Activated naive CD4-positive, alpha-beta T cell treated with anti-CD3 and anti-CD28 coated beads for 36 hours (primary cell): ENCODE data around the gene KDF1. TPM values are rescaled to one million over a fixed set of nuclear protein-coding genes. Genes with fewer than 3 reads are reported as not detected.
A peak's percentile ranks its signal among the peaks of the same experiment; 100 is the strongest.

ENCODE experiments used
- CTCF ChIA-PET: fragments of 350-600 bp; sonication (Branson Sonifier 250); formaldehyde crosslinking; loops from one replicate; lab custom pipeline; 2021; ENCODE audit warnings: antibody characterized with exemption; lab: Charles Lee
- DNase-seq: peaks from one replicate; pipeline ENCODE4 v3.0.0-alpha.2; 2020
- H3K27ac Mint-ChIP-seq: one replicate; pipeline ENCODE4 v1.8.0; 2021; ENCODE audit warnings: mild to moderate bottlenecking, mixed read lengths
- H3K27me3 Mint-ChIP-seq: one replicate; pipeline ENCODE4 v1.8.0; 2021; ENCODE audit warnings: low read depth, mixed read lengths
- H3K36me3 Mint-ChIP-seq: one replicate; pipeline ENCODE4 v1.8.0; 2021; ENCODE audit warnings: low read depth, mixed read lengths
- H3K4me1 Mint-ChIP-seq: one replicate; pipeline ENCODE4 v1.8.0; 2021; ENCODE audit warnings: low read depth, mixed read lengths
- H3K4me3 Mint-ChIP-seq: one replicate; pipeline ENCODE4 v1.8.0; 2021; ENCODE audit warnings: mild to moderate bottlenecking, moderate library complexity, mixed read lengths
- H3K9me3 Mint-ChIP-seq: one replicate; pipeline ENCODE4 v1.8.0; 2021; ENCODE audit warnings: mixed read lengths
- intact Hi-C: fragments of 100-400 bp; cut with micrococcal nuclease; formaldehyde crosslinking; loops from one replicate; pipeline ENCODE4 v1.15.1; 2023
- total RNA-seq, 2 experiments: library from RNA; stranded (reverse); gene quantifications; one replicate each; pipeline ENCODE4 v1.2.3, GENCODE V29; 2021

The KDF1 gene, protein sequence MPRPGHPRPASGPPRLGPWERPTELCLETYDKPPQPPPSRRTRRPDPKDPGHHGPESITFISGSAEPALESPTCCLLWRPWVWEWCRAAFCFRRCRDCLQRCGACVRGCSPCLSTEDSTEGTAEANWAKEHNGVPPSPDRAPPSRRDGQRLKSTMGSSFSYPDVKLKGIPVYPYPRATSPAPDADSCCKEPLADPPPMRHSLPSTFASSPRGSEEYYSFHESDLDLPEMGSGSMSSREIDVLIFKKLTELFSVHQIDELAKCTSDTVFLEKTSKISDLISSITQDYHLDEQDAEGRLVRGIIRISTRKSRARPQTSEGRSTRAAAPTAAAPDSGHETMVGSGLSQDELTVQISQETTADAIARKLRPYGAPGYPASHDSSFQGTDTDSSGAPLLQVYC
- under 1 TPM; 0.24 to 0.25 TPM for total RNA-seq

DNA sequence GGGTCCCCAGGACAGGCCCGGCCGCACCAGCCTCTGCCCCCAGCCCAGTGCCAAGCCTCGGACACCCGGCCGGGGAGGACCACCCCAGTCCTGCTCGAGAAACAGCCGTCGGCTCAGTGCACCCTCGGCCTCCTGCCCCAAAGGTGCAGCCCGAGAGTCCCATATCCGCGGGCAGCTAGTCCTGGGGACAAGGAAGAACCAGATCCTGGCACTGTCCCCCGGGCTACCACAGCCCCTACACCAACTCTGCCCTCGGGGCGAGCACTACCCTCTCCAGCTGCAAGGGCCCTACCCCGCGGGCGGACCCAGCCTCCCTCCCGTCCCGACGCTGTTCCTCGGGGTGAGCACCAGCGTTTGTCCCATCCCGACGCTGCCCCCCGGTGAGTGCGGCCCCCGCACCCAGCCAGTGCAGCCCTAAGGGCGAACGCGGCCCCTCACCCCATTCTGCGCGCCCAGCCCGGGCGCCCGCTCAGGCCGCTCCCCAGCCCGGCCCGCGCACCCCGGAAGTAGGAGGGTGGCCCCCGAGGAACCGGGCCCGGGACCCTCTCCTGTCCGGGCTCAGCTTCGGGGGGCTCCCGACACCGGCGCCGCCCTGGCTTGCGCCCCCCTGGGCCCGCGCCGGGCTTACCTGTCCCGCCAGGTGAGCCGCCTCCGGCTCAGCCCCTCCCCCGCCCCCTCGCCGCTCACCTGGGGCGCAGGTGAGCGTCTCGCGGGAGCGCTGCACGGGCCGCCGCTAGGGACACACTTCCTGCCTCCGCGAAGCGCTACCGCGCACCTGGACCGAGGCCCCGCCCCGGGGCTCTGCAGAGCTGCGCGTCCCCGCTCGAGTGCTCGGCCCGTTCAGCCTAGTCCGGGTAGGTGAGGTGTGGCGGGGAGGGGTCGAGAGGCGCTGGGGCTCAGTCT, at the start of gene KDF1:
Gene KDF1 (minus strand): TSS at position 747 of the 903 bp plus-strand sequence. CDS start 8,088 bp downstream, outside the sequence.
- Mint-ChIP-seq H3K36me3 (peaks cover 3% of the 10 kb centered on the region), H3K27ac (no peak within 1 kb of the TSS), H3K4me1 (peaks cover 8% of the 10 kb centered on the region), H3K27me3 (peaks cover 17% of the 10 kb centered on the region), H3K4me3 (peak within 1 kb of the TSS; percentile 64), H3K9me3 (peaks cover 3% of the 10 kb centered on the region)
- DNase-seq: peak; percentile 39
- intact Hi-C loops: no loop called here
- CTCF ChIA-PET: interaction anchor here (1.0 to 1.8 kb wide), 2 partner anchors 38 to 150 kb away, joined by 3 to 4 read pairs; no protein-coding TSS in a partner anchor

DNA sequence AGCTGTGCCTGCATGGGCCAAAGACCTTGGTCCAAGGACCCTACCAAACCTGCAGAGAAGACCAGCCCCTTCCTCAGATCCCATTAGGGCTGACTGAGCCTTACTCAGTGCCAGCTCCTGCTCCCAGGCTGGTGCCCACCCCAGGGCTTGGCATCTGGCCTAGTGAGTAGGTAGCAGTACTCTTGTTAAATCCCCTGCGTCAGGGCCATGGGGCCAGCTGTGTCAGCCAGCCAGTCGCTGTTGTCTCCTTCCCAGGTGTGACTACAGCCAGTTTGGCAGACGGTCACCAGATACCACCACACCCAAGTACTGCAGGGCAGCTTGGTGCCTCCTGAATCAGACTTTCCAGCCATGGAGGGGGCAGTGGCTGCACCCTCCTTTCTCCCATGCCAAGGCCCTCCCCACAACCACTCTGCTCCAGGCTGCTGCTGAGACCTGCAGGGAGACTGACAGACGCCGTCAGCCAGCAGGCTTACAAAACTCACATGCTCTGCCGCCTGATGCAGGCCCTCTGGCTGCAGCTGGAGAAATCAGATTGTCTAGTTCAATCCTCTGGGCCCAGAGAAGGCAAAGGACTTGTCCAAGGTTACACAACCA, 49.4 kb upstream of the KDF1 start:
- CTCF ChIA-PET: interaction anchor here (1.6 kb wide), 1 partner anchor 12 kb away, joined by 4 read pairs; no protein-coding TSS in a partner anchor
- Mint-ChIP-seq H3K36me3 (no peaks in the 10 kb centered on the region), H3K9me3 (no peaks in the 10 kb centered on the region), H3K4me1 (peaks cover 5% of the 10 kb centered on the region), H3K27me3 (peaks cover 20% of the 10 kb centered on the region), H3K4me3 (no peak overlapping the region), H3K27ac (no peak overlapping the region)
- no peak for DNase-seq
- intact Hi-C loops: no loop called here

DNA sequence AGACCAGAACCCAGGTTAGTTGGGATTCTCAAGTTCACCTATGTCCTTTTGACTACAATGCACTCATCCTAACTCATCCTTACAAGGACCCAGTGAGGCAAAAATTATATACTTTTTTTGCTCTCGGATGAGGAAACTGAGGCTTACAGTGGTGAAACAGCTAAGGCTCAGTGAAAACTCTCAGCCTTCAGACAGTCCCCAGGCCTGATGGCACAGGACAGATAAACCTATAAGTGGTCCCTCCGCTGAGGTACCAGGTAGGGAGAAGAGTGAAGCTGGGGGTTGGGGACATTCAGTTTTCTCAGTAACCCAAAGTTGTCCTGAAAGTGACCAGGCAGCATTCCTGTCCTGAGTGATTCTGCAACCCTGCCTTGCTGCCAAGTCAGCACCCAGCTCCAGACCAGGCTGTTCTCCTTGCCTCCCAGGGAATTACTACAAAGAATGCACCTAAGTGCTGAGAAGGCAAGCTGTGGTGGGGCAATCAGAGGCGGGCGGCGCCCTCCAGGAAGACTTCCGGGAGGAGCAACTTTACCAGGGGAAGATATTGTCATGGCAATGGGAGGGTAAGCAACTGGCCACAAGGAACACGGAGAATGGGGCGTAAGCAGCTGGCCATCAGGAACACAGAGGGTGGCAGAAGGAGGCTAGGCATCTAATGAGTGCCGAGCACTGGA, 47.8 kb upstream of the KDF1 start:
- peaks cover 18% of the 10 kb centered on the region for H3K27me3 Mint-ChIP-seq

DNA sequence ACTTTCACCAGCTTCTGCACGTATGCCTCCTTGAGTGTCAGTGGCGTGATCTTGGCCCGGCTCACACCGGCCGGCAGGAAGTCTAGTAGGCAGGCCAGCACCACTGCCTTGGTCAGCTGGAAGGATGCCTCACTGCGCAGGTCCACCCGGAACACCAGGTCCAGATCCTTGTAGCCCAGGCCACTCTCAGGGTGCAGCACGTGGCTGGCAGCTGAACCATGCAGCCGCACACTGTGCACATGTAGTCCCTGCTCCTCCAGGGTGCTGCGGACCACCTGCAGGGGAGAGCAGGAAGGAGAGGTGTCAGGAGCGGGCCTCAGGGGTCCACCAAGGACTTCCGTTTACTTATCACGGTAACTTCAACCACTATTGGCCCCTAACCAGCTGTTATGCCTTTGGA, 46.4 kb upstream of the KDF1 start:
- H3K27me3 Mint-ChIP-seq: peaks cover 10% of the 10 kb centered on the region
- no peak for DNase-seq
- H3K4me3 Mint-ChIP-seq: no peak overlapping the region
- H3K9me3 Mint-ChIP-seq: no peaks in the 10 kb centered on the region
- intact Hi-C loops: no loop called here
- no peak overlapping the region for H3K27ac Mint-ChIP-seq
- no peaks in the 10 kb centered on the region for H3K36me3 Mint-ChIP-seq
- CTCF ChIA-PET: interaction anchor here (1.2 kb wide), 1 partner anchor 9 kb away, joined by 3 read pairs; no protein-coding TSS in a partner anchor
- H3K4me1 Mint-ChIP-seq: no peaks in the 10 kb centered on the region

More for the DNA sequence above, 47.8 kb upstream of the KDF1 start:
- H3K27ac Mint-ChIP-seq: no peak overlapping the region
- intact Hi-C loops: no loop called here
- no peaks in the 10 kb centered on the region for H3K9me3 Mint-ChIP-seq
- CTCF ChIA-PET: interaction anchor here (0.6 to 1.2 kb wide), 5 partner anchors 10 to 620 kb away, joined by 3 to 4 read pairs (median 3); no protein-coding TSS in a partner anchor
- no peaks in the 10 kb centered on the region for H3K36me3 Mint-ChIP-seq
- peaks cover 5% of the 10 kb centered on the region for H3K4me1 Mint-ChIP-seq
- no peak overlapping the region for H3K4me3 Mint-ChIP-seq
- DNase-seq: no peak

DNA sequence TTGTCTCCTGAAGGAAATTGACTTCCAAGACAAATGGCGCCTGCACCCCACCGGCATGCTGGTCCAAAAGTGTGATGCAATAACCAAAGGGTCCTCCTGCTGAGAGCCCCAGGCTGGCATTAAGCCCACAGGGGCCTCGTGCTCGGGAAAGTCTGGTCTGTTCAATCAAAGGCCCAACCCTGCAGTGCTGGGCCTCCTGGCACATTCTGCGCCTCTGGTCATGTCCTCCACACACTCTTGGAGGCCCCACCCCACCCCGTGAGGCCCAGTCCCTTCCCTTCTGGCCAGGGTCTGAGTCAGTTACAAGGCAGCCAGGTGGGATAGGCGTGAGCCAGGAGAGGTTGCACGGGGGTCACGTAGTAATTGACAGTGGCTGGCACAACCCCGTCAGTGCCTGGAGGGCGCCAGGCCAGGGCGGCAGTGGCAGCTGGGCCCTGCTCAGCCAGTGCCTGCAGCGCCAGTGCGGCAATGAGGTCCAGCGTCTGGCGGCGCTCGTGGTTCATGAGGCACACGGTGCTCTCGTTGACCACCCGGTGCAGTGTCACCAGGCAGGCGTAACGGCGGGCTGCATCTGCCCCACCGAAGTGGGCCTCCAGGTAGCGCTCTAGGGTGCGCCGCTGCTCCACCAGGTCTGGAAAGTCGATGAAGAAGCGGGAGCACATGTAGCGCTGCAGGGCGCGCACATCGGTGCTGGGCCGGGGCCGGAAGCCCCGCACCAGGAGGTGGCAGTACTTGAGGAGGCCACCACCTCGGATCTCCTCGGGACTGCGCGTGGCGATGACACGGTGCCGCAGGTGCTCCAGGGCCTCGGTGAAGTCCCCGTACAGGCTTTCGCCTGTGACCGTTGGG, 45.6 kb upstream of the KDF1 start:
- H3K4me1 Mint-ChIP-seq: no peaks in the 10 kb centered on the region
- peaks cover 6% of the 10 kb centered on the region for H3K27me3 Mint-ChIP-seq
- H3K36me3 Mint-ChIP-seq: no peaks in the 10 kb centered on the region
- H3K27ac Mint-ChIP-seq: no peak overlapping the region
- intact Hi-C loops: no loop called here
- H3K9me3 Mint-ChIP-seq: no peaks in the 10 kb centered on the region
- no peak overlapping the region for H3K4me3 Mint-ChIP-seq
- DNase-seq: no peak
- CTCF ChIA-PET: interaction anchor here (0.8 kb wide), 1 partner anchor 40 kb away, joined by 4 read pairs; no protein-coding TSS in a partner anchor

DNA sequence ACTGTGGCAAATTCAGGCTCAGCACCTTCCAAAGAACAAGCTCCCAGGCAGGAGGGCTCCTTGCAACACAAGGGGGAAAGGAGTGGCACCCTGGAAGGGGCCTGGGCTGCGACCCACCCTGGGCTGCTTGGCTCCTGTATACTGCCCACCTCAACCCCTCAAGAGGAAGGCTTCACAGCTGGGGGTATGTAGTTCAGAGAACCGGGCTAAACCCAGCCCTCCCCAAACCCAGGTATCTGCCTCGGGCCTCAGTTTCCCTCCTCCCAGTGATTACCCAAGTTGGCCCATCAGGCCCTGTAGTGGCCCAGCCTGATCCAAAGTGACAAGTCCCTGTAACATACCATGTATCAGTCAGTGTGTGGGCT, 44.9 kb upstream of the KDF1 start:
- CTCF ChIA-PET: interaction anchor here (0.8 kb wide), 1 partner anchor 41 kb away, joined by 4 read pairs; no protein-coding TSS in a partner anchor
- H3K36me3 Mint-ChIP-seq: no peaks in the 10 kb centered on the region
- H3K4me3 Mint-ChIP-seq: no peak overlapping the region
- no peak overlapping the region for H3K27ac Mint-ChIP-seq
- intact Hi-C loops: no loop called here
- H3K9me3 Mint-ChIP-seq: no peaks in the 10 kb centered on the region
- H3K4me1 Mint-ChIP-seq: no peaks in the 10 kb centered on the region
- no peak for DNase-seq
- peaks cover 2% of the 10 kb centered on the region for H3K27me3 Mint-ChIP-seq

DNA sequence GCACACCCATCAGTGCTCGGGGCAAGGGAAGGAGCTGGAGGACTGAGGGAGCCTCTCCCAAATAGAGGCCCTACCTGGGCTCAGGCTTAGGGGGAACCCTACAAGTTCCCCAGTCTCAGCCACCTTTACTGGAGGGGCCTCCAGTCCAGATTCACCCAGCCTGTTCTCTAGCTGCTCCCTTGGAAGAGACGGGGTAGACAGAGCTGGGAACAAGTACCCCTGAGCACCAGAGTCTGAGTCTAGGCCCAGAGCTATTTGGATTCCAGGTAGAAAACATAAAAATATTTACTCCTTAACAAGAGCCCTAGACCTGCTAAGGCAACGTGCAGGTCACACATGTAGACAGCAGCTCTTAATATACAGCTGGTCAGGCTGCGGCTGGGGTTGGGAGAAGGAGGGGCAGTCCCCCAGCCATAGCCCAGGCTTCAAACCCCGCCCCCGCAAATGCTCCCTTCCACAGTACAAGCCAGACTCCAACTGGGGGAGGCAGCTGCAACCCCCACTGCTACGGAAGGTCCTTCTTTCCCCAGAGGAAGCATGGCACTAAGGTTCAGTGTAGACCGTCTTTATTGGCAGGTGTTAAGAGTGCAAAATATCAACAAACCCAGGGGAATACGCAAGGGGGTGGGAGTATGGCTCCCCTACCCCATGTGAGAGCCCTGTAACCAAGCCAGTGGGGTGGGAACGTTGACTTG, 44.4 kb upstream of the KDF1 start:
- H3K27me3 Mint-ChIP-seq: peaks cover 2% of the 10 kb centered on the region

DNA sequence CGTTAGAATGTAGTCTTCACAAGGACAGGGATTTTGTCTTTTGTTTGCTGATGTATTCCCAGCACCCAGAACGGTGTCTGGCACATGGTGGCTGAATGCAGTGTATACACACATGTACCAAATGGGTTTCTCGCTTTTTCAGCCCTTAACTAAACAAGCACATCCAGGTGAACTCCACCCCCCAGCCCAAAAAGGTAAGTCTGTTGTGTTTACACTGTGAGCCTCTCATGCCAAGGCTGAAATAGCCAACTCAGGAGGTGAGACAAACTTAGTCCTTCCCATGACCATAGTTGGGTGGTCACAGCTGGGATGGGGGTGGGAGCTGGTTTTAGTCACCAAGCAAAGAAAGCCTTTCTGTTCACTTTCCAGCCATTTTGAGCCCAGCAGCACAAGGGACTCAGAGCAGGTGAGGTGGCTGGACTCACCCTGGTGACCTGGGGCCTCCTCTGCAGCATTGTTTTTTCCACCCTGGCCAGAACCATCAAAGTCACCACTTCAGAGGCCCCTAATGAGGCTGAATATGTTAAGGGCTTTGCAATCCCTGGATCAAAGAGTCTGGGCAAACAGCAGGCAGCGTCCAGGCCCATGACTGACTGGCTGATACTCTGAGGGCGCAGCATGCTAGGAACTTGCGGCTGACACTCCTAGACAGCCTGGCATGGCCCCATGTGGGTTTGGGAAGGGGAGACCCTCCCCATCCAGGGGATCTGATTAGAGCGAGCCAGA, 43.6 kb upstream of the KDF1 start:
- H3K27me3 Mint-ChIP-seq: peaks cover 2% of the 10 kb centered on the region
- intact Hi-C loops: no loop called here
- DNase-seq: no peak
- no peak overlapping the region for H3K27ac Mint-ChIP-seq
- CTCF ChIA-PET: no interaction called here
- no peaks in the 10 kb centered on the region for H3K4me1 Mint-ChIP-seq
- H3K4me3 Mint-ChIP-seq: no peak overlapping the region
- H3K36me3 Mint-ChIP-seq: no peaks in the 10 kb centered on the region
- no peaks in the 10 kb centered on the region for H3K9me3 Mint-ChIP-seq

More for the DNA sequence above, 44.4 kb upstream of the KDF1 start:
- H3K36me3 Mint-ChIP-seq: no peaks in the 10 kb centered on the region
- no peaks in the 10 kb centered on the region for H3K9me3 Mint-ChIP-seq
- intact Hi-C loops: no loop called here
- no peak for DNase-seq
- no peak overlapping the region for H3K4me3 Mint-ChIP-seq
- no peaks in the 10 kb centered on the region for H3K4me1 Mint-ChIP-seq
- no peak overlapping the region for H3K27ac Mint-ChIP-seq
- CTCF ChIA-PET: interaction anchor here (0.8 kb wide), 1 partner anchor 41 kb away, joined by 4 read pairs; no protein-coding TSS in a partner anchor

DNA sequence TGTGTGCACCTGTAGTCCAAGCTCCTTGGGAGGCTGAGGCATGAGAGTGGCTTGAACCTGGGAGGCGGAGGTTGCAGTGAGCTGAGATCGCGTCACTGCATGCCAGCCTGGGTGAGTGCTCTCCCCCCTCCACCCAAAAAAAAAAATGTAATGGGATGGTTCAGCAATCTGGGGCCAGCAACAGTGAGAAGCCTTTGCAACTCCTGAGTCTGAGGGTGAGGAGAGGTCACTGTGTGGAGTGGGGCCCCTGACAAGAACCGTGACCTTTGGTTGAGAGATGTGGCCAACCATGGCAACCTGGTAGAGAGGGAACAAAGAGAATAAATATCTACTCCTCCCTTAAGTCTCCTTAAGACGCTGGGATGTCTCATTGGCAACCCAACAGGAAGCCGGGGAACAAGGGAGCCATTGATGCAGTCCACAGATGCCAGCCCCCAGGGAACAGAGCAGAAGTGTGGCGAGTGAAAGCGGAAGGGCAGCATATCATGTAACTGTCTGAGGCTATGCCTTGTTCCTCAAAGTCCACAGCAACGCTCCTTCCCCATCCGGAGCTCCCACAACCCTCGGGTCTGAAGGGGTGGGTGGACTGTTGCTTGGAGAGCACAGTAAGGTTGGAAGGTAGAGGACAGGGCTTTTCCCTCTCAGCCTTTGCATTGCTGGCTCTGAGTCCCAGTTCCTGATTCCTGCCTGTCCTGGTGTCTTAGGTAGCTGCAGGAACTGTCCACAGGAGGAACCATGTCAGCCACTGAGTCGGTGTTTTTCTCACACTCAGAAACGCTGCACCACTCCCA, 41.5 kb upstream of the KDF1 start:
- Mint-ChIP-seq H3K9me3 (no peaks in the 10 kb centered on the region), H3K4me3 (no peak overlapping the region), H3K36me3 (no peaks in the 10 kb centered on the region), H3K27me3 (peaks cover 5% of the 10 kb centered on the region), H3K27ac (no peak overlapping the region), H3K4me1 (peaks cover 5% of the 10 kb centered on the region)
- intact Hi-C loops: no loop called here
- CTCF ChIA-PET: no interaction called here
- DNase-seq: no peak
